ENCODE results near the gene PREX1.

GRCh38 chr20:48832405-48832730 is 4.6 kb upstream of the PREX1 start:
- no peak for TF ChIP-seq POLR2A (IDR thresholded peaks at IDR 0.05; ENCODE audit: low read length)
- no peak for TF ChIP-seq GATA1 (IDR thresholded peaks at IDR 0.05; ENCODE audit: low read depth, low read length)

All from erythroblast (primary cell).